Heart left ventricle (tissue), 16 donors: ENCODE results near the gene RBBP5. TPM values are rescaled to one million over a fixed set of nuclear protein-coding genes. Genes with fewer than 3 reads are reported as not detected.

Experiments used
- ATAC-seq, 4 donors: fragments of 200-7000 bp; cut with Tn5 transposase; one replicate each; pipeline ENCODE4 v1.9.1; 2020 to 2022; ENCODE audit warnings: moderate library complexity in 4 of 4, mild to moderate bottlenecking in 3 of 4, moderate number of reproducible peaks in 1 of 4
- DNase-seq, 5 donors: peaks; one replicate each; pipeline ENCODE4 v3.0.0-alpha.2; 2020
- H3K27ac ChIP-seq, 12 donors: fragments of 200-600 bp; sonication (generic) in 4 of 12; one replicate each; pipeline versions ENCODE4 v1.5.0 to v1.8.0; 2016 to 2022; ENCODE audit warnings: mild to moderate bottlenecking in 2 of 12
- H3K27me3 ChIP-seq, 9 donors: fragments of 200-600 bp; sonication (generic) in 2 of 9; one replicate each; pipeline versions ENCODE4 v1.5.1 to v1.8.0; 2016 to 2022; ENCODE audit warnings: mild to moderate bottlenecking in 3 of 9
- H3K36me3 ChIP-seq, 9 donors: fragments of 200-600 bp; sonication (generic) in 2 of 9; one replicate each; pipeline versions ENCODE4 v1.5.0 to v1.8.0; 2018 to 2022; ENCODE audit warnings: mild to moderate bottlenecking in 2 of 9
- H3K4me1 ChIP-seq, 12 donors: fragments of 200-600 bp; sonication (generic) in 4 of 12; one replicate each; pipeline versions ENCODE4 v1.5.0 to v1.8.0; 2016 to 2022; ENCODE audit warnings: mild to moderate bottlenecking in 3 of 12
- H3K4me3 ChIP-seq, 12 donors: fragments of 200-600 bp; sonication (generic) in 4 of 12; one replicate each; pipeline versions ENCODE4 v1.5.0 to v1.8.0; 2017 to 2022; ENCODE audit warnings: mild to moderate bottlenecking in 9 of 12, moderate library complexity in 4 of 12
- H3K9me3 ChIP-seq, 12 donors: fragments of 200-600 bp; sonication (generic) in 4 of 12; one replicate each; pipeline versions ENCODE4 v1.5.0 to v1.8.0; 2016 to 2022; ENCODE audit warnings: mild to moderate bottlenecking in 1 of 12
- POLR2A ChIP-seq, 2 donors: fragments of 450-650 bp; IDR thresholded peaks; one replicate each; pipeline ENCODE4 v1.6.1; 2017; ENCODE audit warnings: antibody characterized with exemption in 2 of 2, mild to moderate bottlenecking in 2 of 2, moderate library complexity in 2 of 2
- WGBS, 4 donors: extraction: QIAGEN DNeasy Blood & Tissue Kit in 2 of 4; methylation state at CpG; one replicate each; pipeline versions ENCODE4 v1.1.5 to v1.1.7; 2013 to 2018; 5-methylcytosine and 5-hydroxymethylcytosine counted together
- intact Hi-C, 10 donors: fragments of 100-400 bp; cut with DNase I; formaldehyde crosslinking; loops; one replicate each; pipeline versions ENCODE4 v1.11.1 to v1.14.2; 2022
- polyA plus RNA-seq, 2 donors: library from polyadenylated mRNA; stranded (reverse); fragments of 200-250 nt; gene quantifications; one replicate each; pipeline ENCODE4 v1.2.3, GENCODE V29; 2013
- total RNA-seq, 9 donors: library from RNA; depleted of rRNA in 2 of 9; stranded (reverse); fragments of >200 nt in 2 of 9; fragmentation: NEBNext Ultra II Directional in 3 of 9; extraction: Animal tissue kit (Norgen Biotek cat#: 25700) in 3 of 9; gene quantifications; one replicate each; pipeline versions ENCODE4 v1.1.0 to v1.2.4, GENCODE V29; 2016 to 2023
- TF ChIP-seq, protein P1 (sequence below), 12 donors: fragments of 200-600 bp; sonication (generic) in 4 of 12; IDR thresholded peaks; one replicate each; pipeline versions ENCODE4 v1.5.0 to v1.8.0; 2018 to 2022; ENCODE audit warnings: antibody characterized with exemption in 12 of 12, mild to moderate bottlenecking in 5 of 12
- donor health status: ischemic (EF 13 %, LVEDD 7.1; RV severe dilation, severe dysfunction).
- donor health status: healthy with polysubstance abuse.
- donor health status: DM: no; HTN: yes; CAD: no.
- donor health status: DM: no; HTN: no; CAD: no.
- donor health status: ischemic (EF 25% LVEDD 6.9; RV normal size, moderate dysfunction).
- donor health status: ischemic (EF 25% LVEDD 5.7; RV mildly dilated, moderate dysfunction).
- donor health status: healthy.
- donor health status: DM: yes; HTN: yes; CAD: no.
- donor health status: ischemic (EF 35%, LVEDD 5.7; RV mildly dilated, moderate dysfunction).
- donor health status: nonischemic (EF 11% LVEDD 7.7; RV severe dilation, severe dysfunction).
- donor health status: DM: yes; HTN: yes; CAD: no.
- donor health status: PGD.
- donor health status: ischemic (EF 29% LVEDD 5.4; RV normal size, mild dysfunction).
- donor health status: nonischemic (EF 23%, LVEDD 6.1; RV moderate dilation, normal function).

RBBP5 gene
- total and polyA plus RNA-seq, 11 donors: 3.8 to 12.1 (median 9.5) TPM

DNA sequence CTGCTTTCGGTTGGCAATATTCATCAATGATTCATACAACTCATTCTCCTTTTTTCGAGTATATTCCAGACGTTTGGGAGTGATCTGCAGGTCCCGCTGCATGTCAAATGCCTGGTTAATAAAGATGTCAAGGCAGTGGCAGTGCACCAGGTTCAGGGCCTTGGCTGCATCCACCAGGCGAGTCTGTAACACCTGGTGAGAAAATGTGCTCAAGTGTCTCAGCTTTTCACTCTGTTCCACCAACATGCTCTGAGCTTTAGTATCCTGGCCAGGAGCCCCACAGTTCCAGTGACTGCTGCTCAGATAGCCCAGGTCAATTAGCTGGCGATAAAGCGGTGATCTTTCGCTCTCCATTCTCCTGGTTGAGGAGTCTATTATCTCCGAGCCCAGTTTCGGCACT is 47.5 kb upstream of the RBBP5 start:
- WGBS, 4 donors: 94 to 96% (median 94%) methylated on average over 10 of the region's 10 CpGs
- H3K4me3 ChIP-seq: no peak overlapping the region
- intact Hi-C loops: no loop called here

DNA sequence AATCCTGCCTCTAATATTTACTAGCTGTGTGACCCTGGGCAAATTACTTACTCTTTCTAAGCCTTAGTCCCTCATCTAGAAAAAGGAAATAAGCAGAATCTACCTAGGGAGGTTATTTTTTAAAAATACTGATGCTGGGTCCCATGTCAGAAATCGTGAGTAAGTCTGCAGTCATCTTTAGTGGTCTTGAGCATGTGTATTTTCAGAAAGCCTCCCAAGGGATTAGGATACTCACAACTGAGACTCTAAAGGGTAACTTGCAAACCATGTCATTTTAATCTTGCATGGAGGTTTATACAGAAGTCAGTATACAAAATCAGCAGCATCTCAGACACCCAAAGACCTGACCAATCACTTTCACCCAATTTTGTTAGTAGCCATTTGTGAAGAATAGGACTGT is 46.5 kb upstream of the RBBP5 start:
- Histone ChIP-seq H3K36me3 (peaks cover 0 to 83% (median 52%) of the 10 kb centered on the region in 9 donors), H3K4me3 (no peak overlapping the region), H3K4me1 (peaks cover 0 to 4% (median 0%) of the 10 kb centered on the region in 12 donors), H3K27ac (no peak overlapping the region), H3K9me3 (no peaks in the 10 kb centered on the region), H3K27me3 (no peaks in the 10 kb centered on the region)
- DNase-seq: no peak
- TF ChIP-seq, protein P1, sequence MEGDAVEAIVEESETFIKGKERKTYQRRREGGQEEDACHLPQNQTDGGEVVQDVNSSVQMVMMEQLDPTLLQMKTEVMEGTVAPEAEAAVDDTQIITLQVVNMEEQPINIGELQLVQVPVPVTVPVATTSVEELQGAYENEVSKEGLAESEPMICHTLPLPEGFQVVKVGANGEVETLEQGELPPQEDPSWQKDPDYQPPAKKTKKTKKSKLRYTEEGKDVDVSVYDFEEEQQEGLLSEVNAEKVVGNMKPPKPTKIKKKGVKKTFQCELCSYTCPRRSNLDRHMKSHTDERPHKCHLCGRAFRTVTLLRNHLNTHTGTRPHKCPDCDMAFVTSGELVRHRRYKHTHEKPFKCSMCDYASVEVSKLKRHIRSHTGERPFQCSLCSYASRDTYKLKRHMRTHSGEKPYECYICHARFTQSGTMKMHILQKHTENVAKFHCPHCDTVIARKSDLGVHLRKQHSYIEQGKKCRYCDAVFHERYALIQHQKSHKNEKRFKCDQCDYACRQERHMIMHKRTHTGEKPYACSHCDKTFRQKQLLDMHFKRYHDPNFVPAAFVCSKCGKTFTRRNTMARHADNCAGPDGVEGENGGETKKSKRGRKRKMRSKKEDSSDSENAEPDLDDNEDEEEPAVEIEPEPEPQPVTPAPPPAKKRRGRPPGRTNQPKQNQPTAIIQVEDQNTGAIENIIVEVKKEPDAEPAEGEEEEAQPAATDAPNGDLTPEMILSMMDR (IDR thresholded peaks at IDR 0.05): no peak
- TF ChIP-seq POLR2A (IDR thresholded peaks at IDR 0.05): no peak
- ATAC-seq: no peak
- intact Hi-C loops: no loop called here
- WGBS, 4 donors: 61 to 77% (median 73%) methylated on average over 1 of the region's 1 CpG

More for the DNA sequence above, 47.5 kb upstream of the RBBP5 start:
- DNase-seq: no peak
- H3K4me1 ChIP-seq: peaks cover 0 to 4% (median 0%) of the 10 kb centered on the region in 12 donors
- no peak overlapping the region for H3K27ac ChIP-seq
- no peak for TF ChIP-seq POLR2A (IDR thresholded peaks at IDR 0.05)
- TF ChIP-seq, protein P1 (IDR thresholded peaks at IDR 0.05): no peak
- H3K9me3 ChIP-seq: no peaks in the 10 kb centered on the region
- peaks cover 0 to 73% (median 43%) of the 10 kb centered on the region in 9 donors for H3K36me3 ChIP-seq
- no peaks in the 10 kb centered on the region for H3K27me3 ChIP-seq
- ATAC-seq: no peak

DNA sequence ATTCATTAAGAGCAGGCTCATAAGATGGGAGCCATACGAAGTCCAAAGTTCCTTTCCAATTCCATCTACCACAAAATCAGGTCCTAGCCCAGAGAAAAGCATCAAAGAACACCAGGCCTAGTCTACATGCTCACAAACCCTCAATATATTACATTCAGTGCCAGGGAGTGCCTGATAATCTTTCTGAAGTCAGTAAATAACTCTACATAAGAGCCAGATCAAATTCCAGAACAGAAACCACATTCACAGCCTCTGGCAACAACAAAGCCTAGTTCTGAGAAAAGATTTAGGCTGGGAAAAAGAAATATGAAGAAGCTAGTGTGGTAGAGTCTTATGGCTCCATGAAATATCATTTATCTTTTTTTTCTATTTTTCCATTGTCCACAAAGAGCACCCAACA is 40.5 kb upstream of the RBBP5 start:
- Histone ChIP-seq H3K4me3 (no peak overlapping the region), H3K27ac (no peak overlapping the region), H3K36me3 (peaks cover 0 to 94% (median 80%) of the 10 kb centered on the region in 9 donors), H3K4me1 (peaks cover 0 to 5% (median 0%) of the 10 kb centered on the region in 12 donors), H3K27me3 (no peaks in the 10 kb centered on the region), H3K9me3 (no peaks in the 10 kb centered on the region)
- 88 to 95% (median 90%) methylated on average over 1 of the region's 1 CpG for WGBS, 4 donors
- intact Hi-C loops: no loop called here
- DNase-seq (no peak), ATAC-seq (no peak)
- TF ChIP-seq, protein P1 (IDR thresholded peaks at IDR 0.05): no peak
- no peak for TF ChIP-seq POLR2A (IDR thresholded peaks at IDR 0.05)

DNA sequence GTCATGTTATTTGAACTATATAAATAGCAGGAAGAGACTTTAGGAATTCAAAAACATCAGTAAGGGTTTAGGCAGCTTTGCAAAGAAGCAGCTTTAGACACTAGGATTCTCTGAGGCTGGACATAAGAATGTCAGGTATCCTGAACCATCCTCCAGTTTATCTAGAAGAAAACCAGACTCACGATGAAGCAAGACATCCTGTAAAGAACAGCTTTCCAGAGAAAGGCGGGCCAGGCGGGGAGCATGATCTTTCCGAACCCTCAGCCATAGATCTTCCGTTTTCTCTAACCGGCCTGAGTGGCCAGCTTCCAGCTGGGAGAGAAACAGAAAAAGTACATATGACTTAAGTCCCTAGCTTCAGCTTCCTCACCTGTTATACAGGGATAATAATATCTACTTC is 39.3 kb upstream of the RBBP5 start:
- no peak overlapping the region for H3K4me3 ChIP-seq
- H3K36me3 ChIP-seq: peaks cover 0 to 94% (median 83%) of the 10 kb centered on the region in 9 donors
- DNase-seq (no peak), ATAC-seq (no peak)
- H3K9me3 ChIP-seq: peaks cover 0 to 8% (median 0%) of the 10 kb centered on the region in 12 donors
- H3K4me1 ChIP-seq: peaks cover 0 to 5% (median 0%) of the 10 kb centered on the region in 12 donors
- 93 to 97% (median 94%) methylated on average over 6 of the region's 6 CpGs for WGBS, 4 donors
- TF ChIP-seq POLR2A (IDR thresholded peaks at IDR 0.05): no peak
- TF ChIP-seq, protein P1 (IDR thresholded peaks at IDR 0.05): no peak
- H3K27ac ChIP-seq: no peak overlapping the region
- intact Hi-C loops: no loop called here
- H3K27me3 ChIP-seq: no peaks in the 10 kb centered on the region
